Tibial artery (tissue), 4 donors: ENCODE data around the gene ACAN.
A peak's percentile ranks its signal among the peaks of the same experiment; 100 is the strongest.
"Not testable (repeated sequence)": the region's sequence is repeated elsewhere in the genome, so short reads cannot be mapped to it uniquely, and the experiment has no call there.

ENCODE experiments used
- DNase-seq, 2 donors: peaks; one replicate each; pipeline ENCODE4 v3.0.0-alpha.2; 2019
- H3K27ac ChIP-seq, 2 donors: fragments of 200-600 bp; sonication (generic) in 1 of 2; 1 replicate in 1 of 2; 2 replicates in 1 of 2; pipeline ENCODE4 v1.5.1; 2018 to 2019; ENCODE audit warnings: mild to moderate bottlenecking in 1 of 2
- H3K27me3 ChIP-seq, 2 donors: fragments of 200-600 bp; sonication (generic) in 1 of 2; one replicate each; pipeline versions ENCODE4 v1.5.1 to v1.6.0; 2016 to 2019
- H3K36me3 ChIP-seq, 3 donors: fragments of 200-600 bp; sonication (generic) in 2 of 3; one replicate each; pipeline ENCODE4 v1.5.1; 2016 to 2019; ENCODE audit warnings: mild to moderate bottlenecking in 2 of 3
- H3K4me1 ChIP-seq, 4 donors: fragments of 200-600 bp; sonication (generic) in 2 of 4; 1 replicate in 3 of 4; 2 replicates in 1 of 4; pipeline ENCODE4 v1.5.1; 2016 to 2019
- H3K4me3 ChIP-seq, 2 donors: fragments of 200-600 bp; sonication (generic) in 1 of 2; 1 replicate in 1 of 2; 2 replicates in 1 of 2; pipeline ENCODE4 v1.5.1; 2018 to 2019; ENCODE audit warnings: mild to moderate bottlenecking in 2 of 2
- H3K9me3 ChIP-seq, 3 donors: fragments of 200-600 bp; sonication (generic) in 1 of 3; one replicate each; pipeline ENCODE4 v1.5.1; 2016 to 2019
- intact Hi-C: fragments of 100-400 bp; cut with DNase I; formaldehyde crosslinking; loops from one replicate; pipeline ENCODE4 v1.15.0; 2023; ENCODE audit warnings: low total_unique reads
- TF ChIP-seq, protein P1 (sequence below), 2 experiments: fragments of 200-600 bp in 1 of 2; fragments of 450-650 bp in 1 of 2; IDR thresholded peaks; one replicate each; pipeline ENCODE4 v1.5.1; 2017 to 2019; ENCODE audit warnings: antibody characterized with exemption in 2 of 2, mild to moderate bottlenecking in 1 of 2, moderate library complexity in 1 of 2

Gene ACAN

DNA sequence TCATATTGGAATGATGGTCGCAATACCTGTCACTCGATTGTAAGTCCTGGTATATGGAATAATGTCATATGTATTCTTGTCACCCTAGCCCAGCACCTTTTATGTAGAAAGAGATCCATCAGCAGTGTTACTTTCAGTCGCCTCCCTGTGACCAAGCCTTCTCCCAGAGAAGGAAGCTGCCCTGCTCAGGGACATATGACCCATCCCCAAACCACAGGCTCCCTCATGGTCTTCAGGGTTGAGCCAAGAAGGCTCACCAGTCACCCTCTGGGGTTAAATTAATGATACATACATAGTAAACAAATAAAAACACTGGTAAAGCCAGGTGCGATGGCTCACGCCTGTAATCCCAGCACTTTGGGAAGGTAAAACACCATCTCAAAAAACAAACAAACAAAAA is 114.5 kb downstream of the ACAN start:
- H3K4me3 ChIP-seq: no peak overlapping the region
- no peaks in the 10 kb centered on the region for H3K27me3 ChIP-seq
- DNase-seq: peak in 1 of 2 donors; percentile 47
- no peaks in the 10 kb centered on the region for H3K9me3 ChIP-seq
- TF ChIP-seq, protein P1, sequence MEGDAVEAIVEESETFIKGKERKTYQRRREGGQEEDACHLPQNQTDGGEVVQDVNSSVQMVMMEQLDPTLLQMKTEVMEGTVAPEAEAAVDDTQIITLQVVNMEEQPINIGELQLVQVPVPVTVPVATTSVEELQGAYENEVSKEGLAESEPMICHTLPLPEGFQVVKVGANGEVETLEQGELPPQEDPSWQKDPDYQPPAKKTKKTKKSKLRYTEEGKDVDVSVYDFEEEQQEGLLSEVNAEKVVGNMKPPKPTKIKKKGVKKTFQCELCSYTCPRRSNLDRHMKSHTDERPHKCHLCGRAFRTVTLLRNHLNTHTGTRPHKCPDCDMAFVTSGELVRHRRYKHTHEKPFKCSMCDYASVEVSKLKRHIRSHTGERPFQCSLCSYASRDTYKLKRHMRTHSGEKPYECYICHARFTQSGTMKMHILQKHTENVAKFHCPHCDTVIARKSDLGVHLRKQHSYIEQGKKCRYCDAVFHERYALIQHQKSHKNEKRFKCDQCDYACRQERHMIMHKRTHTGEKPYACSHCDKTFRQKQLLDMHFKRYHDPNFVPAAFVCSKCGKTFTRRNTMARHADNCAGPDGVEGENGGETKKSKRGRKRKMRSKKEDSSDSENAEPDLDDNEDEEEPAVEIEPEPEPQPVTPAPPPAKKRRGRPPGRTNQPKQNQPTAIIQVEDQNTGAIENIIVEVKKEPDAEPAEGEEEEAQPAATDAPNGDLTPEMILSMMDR (IDR thresholded peaks at IDR 0.05): no peak
- peak overlapping the region in 1 of 2 donors; percentile 24 for H3K27ac ChIP-seq
- intact Hi-C loops: loop anchor here (10.0 kb wide), 1 partner anchor 673 kb away; no protein-coding TSS in a partner anchor
- no peaks in the 10 kb centered on the region for H3K36me3 ChIP-seq
- H3K4me1 ChIP-seq: peaks cover 0 to 52% (median 5%) of the 10 kb centered on the region in 4 donors

DNA sequence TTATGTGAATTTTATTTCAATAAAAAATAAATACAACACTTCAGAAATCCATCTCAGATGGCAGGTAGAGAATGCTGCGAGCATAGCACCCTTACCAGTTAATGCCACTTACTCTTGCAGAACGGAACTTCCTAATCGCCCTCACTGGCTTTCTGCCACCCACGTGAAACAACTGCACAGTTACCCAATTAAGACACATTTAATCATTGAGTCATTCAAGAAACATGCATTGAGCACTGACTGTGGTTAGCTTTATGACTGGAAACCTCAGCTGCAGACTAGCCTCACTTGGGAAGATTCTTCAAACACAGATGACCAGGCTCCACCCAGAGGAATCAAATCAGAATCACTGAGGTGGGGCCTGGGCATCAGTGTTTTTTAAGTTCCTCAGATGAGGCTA is 115.5 kb downstream of the ACAN start:
- no peaks in the 10 kb centered on the region for H3K36me3 ChIP-seq
- no peaks in the 10 kb centered on the region for H3K27me3 ChIP-seq
- TF ChIP-seq, protein P1 (IDR thresholded peaks at IDR 0.05): no peak
- intact Hi-C loops: loop anchor here (10.0 kb wide), 1 partner anchor 674 kb away; no protein-coding TSS in a partner anchor
- no peaks in the 10 kb centered on the region for H3K9me3 ChIP-seq
- peak; percentile 89 to 94 for DNase-seq
- H3K4me1 ChIP-seq: peaks cover 0 to 47% (median 3%) of the 10 kb centered on the region in 4 donors
- H3K4me3 ChIP-seq: no peak overlapping the region
- peak overlapping the region; percentile 24 to 48 for H3K27ac ChIP-seq

DNA sequence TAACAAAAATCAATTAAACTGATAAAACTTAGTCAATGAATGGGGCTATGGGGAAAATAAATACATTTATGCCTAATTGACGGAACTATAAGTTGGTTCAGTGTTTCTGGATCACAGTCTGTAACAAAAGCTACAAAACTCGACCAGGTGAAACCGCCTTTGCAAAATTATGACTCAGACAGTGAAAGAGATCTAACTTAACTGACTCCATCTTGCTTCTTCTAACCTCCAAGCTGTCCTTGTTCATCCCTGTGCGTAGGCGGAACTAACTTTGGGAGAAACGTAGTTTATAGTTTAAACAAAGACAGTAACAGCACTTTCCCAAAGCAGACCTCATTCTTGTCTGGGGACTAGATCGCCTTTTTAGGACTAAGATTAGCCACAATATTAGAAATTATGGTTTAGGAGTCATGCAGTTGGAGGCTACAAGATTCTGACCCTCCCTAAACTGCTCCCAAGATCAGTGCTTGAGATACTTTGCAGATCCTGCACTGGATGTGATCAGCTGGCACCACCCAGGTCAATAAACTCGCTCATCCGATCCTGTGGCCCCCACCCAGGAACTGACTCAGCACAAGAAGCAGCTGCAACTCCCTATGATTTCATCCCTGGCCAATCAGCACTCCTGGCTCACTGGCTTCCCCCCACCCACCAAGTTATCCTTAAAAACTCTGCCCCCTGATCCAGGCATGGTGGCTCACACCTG is 117.1 kb downstream of the ACAN start:
- no peaks in the 10 kb centered on the region for H3K9me3 ChIP-seq
- TF ChIP-seq, protein P1 (IDR thresholded peaks at IDR 0.05): no peak
- peaks cover 0 to 33% (median 3%) of the 10 kb centered on the region in 4 donors for H3K4me1 ChIP-seq
- H3K27ac ChIP-seq: peak overlapping the region in 1 of 2 donors; percentile 26
- H3K4me3 ChIP-seq: no peak overlapping the region
- no peaks in the 10 kb centered on the region for H3K27me3 ChIP-seq
- DNase-seq: no peak
- H3K36me3 ChIP-seq: no peaks in the 10 kb centered on the region
- intact Hi-C loops: loop anchor here (5.0 kb wide), 1 partner anchor 37 kb away; no protein-coding TSS in a partner anchor

DNA sequence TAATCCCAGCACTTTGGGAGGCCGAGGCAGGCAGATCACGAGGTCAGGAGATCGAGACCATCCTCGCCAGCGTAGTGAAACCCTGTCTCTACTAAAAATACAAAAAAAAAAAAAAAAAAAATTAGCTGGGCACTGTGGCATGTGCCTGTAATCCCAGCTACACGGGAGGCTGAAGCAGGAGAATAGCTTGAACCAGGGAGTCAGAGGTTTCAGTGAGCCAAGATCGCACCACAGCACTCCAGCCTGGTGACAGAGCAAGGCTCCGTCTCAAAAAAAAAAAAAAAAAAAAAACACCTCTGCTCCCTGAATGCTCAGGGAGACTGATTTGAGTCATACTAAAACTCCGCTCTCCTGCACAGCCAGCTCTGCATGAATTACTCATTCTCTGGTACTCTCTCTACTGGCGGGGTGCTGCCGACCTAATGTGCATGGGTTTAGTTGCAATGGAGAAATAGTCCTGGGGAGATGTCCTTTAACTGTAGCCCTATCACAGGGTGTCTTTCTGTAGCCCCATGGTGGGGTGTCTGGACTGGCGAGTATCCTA is 117.7 kb downstream of the ACAN start:
- Histone ChIP-seq H3K27ac (peak overlapping the region in 1 of 2 donors; percentile 26), H3K4me1 (peaks cover 0 to 29% (median 3%) of the 10 kb centered on the region in 4 donors)
- not testable (repeated sequence) for H3K4me3 ChIP-seq, DNase-seq, H3K9me3 ChIP-seq, H3K27me3 ChIP-seq, H3K36me3 ChIP-seq
- intact Hi-C loops: loop anchor here (5.0 kb wide), 1 partner anchor 36 kb away; no protein-coding TSS in a partner anchor
